Measurements from ENCODE around the gene MAGI1. TPM values are rescaled to one million over a fixed set of nuclear protein-coding genes. Genes with fewer than 3 reads are reported as not detected.

MAGI1 gene
- total and polyA plus RNA-seq, 2 experiments from 2014 or later, result 33.9 to 87.0 TPM

- no peaks in the 10 kb centered on the region for H3K36me3 ChIP-seq
- no peak for DNase-seq (ENCODE audit: low read depth in 1 of 2, low spot score in 1 of 2)
- H3K27me3 ChIP-seq, result no peaks in the 10 kb centered on the region
- H3K4me1 ChIP-seq (ENCODE audit: low read depth), result peaks cover 6% of the 10 kb centered on the region
- no peak overlapping the region for H3K27ac ChIP-seq
- H3K4me3 ChIP-seq, result no peak overlapping the region
- no peaks in the 10 kb centered on the region for H3K9me3 ChIP-seq (ENCODE audit: low read depth)
- no peak for TF ChIP-seq CTCF (IDR thresholded peaks at IDR 0.05; ENCODE audit: low read depth, low read length)
Observed at GRCh38 chr3:65939801-65940246, 98.9 kb downstream of the MAGI1 start.

DNA sequence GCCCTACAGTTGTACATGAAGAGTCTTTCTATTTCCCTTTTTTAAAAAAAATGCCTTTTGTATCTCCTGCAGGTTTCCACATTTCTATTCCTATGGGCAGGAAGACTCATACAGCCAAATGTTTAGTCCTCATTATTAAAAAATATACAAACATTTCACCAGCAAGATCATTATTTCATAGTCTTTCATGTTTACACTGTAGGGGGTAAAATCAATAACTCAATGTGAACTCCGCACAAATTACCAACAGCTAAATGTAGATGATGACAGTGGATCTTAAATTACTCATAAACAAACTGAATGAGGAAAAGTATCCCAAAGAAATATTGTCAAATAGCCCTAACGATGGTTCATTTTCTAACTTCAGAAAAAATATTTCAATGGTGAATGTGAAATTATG is 99.5 kb downstream of the MAGI1 start:
- Histone ChIP-seq H3K4me1 (ENCODE audit: low read depth) (peaks cover 6% of the 10 kb centered on the region), H3K27ac (no peak overlapping the region), H3K27me3 (no peaks in the 10 kb centered on the region), H3K9me3 (ENCODE audit: low read depth) (no peaks in the 10 kb centered on the region), H3K4me3 (no peak overlapping the region), H3K36me3 (no peaks in the 10 kb centered on the region)
- TF ChIP-seq CTCF (IDR thresholded peaks at IDR 0.05; ENCODE audit: low read depth, low read length), result no peak
- no peak for DNase-seq (ENCODE audit: low read depth in 1 of 2, low spot score in 1 of 2)

DNA sequence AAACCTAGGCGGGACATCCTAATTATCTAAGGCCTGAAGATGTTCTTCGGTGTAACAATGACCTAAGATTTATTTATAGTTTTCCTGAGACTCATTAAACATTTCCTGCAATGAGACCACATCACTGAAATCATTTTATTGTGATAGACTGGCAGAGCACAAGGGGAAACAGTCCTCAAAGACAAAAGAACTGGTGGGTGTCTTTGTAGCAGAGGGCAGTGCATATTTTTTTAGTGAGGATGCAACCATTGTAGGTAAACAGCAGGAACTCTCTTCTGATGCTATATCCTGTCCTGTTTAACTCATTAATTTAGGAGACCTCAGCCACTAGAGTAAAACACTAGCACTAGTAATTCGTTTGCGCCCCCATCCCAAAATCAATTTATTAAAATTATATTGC is 100.0 kb downstream of the MAGI1 start:
- no peaks in the 10 kb centered on the region for H3K36me3 ChIP-seq
- no peak for TF ChIP-seq CTCF (IDR thresholded peaks at IDR 0.05; ENCODE audit: low read depth, low read length)
- no peak overlapping the region for H3K4me3 ChIP-seq
- no peak for DNase-seq (ENCODE audit: low read depth in 1 of 2, low spot score in 1 of 2)
- H3K27me3 ChIP-seq, result no peaks in the 10 kb centered on the region
- no peaks in the 10 kb centered on the region for H3K9me3 ChIP-seq (ENCODE audit: low read depth)
- H3K4me1 ChIP-seq (ENCODE audit: low read depth), result peaks cover 6% of the 10 kb centered on the region
- no peak overlapping the region for H3K27ac ChIP-seq

GRCh38 chr3:65938147-65938546 is 100.6 kb downstream of the MAGI1 start:
- H3K27ac ChIP-seq, result no peak overlapping the region
- no peak for TF ChIP-seq CTCF (IDR thresholded peaks at IDR 0.05; ENCODE audit: low read depth, low read length)
- DNase-seq (ENCODE audit: low read depth in 1 of 2, low spot score in 1 of 2), result no peak

DNA sequence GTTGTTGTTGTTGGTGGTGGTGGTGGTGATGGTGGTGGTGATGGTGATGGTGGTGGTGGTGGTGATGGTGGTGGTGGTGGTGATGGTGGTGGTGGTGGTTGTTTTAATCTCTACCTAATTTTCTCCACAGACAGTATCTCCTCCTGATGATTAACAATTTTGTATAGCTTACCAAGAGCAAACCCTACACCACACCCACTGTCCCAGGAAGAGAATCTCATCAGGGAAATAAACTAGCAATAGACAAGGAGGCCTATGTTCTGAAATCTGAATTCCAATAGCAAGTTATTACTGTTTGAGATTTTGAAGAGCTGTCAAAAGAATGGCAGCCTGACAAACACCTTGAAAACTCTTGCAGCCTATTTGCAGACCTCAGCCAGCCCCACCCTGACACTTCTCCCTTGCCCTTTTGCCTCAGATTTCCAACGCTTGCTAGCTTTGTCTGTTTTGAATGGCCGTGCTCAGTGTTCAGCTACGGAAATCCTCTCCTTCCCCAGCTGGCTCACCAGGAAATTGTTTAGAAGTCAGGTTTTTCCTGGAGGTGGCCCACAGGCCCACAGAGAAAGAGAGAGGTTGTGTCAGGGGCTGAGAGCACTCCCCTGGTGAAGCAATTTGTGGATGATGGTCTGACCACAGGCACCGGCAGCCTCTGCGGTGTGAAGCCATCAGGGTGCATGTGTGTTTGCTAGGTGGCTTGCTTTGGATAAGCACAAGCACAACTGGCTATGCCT is 101.6 kb downstream of the MAGI1 start:
- no peak overlapping the region for H3K4me3 ChIP-seq
- no peak for DNase-seq (ENCODE audit: low read depth in 1 of 2, low spot score in 1 of 2)
- H3K27me3 ChIP-seq, result no peaks in the 10 kb centered on the region
- H3K27ac ChIP-seq, result peak overlapping the region; percentile 1
- H3K4me1 ChIP-seq (ENCODE audit: low read depth), result peaks cover 6% of the 10 kb centered on the region
- H3K9me3 ChIP-seq (ENCODE audit: low read depth), result no peaks in the 10 kb centered on the region
- no peak for TF ChIP-seq CTCF (IDR thresholded peaks at IDR 0.05; ENCODE audit: low read depth, low read length)
- no peaks in the 10 kb centered on the region for H3K36me3 ChIP-seq

More at GRCh38 chr3:65938147-65938546, 100.6 kb downstream of the MAGI1 start:
- H3K36me3 ChIP-seq, result no peaks in the 10 kb centered on the region
- no peaks in the 10 kb centered on the region for H3K27me3 ChIP-seq
- H3K9me3 ChIP-seq (ENCODE audit: low read depth), result no peaks in the 10 kb centered on the region
- peaks cover 6% of the 10 kb centered on the region for H3K4me1 ChIP-seq (ENCODE audit: low read depth)
- H3K4me3 ChIP-seq, result no peak overlapping the region
